K562 (cell line): ENCODE results near the gene ICAM2. TPM values are rescaled to one million over a fixed set of nuclear protein-coding genes. Genes with fewer than 3 reads are reported as not detected.
A peak's percentile ranks its signal among the peaks of the same experiment; 100 is the strongest.

Experiments
- ATF7 ChIP-seq: fragments of 450-650 bp; IDR thresholded peaks from 2 replicates; pipeline ENCODE4 v1.7.1; 2014; ENCODE audit warnings: mild to moderate bottlenecking, moderate library complexity
- HDAC2 ChIP-seq: fragments of 450-650 bp; IDR thresholded peaks from 2 replicates; pipeline ENCODE4 v1.6.1; 2016; ENCODE audit warnings: mild to moderate bottlenecking
- MAFF ChIP-seq: IDR thresholded peaks from 2 replicates; pipeline ENCODE4 v1.6.1; 2012; ENCODE audit warnings: low read length, improper control_type of control experiment
- MCM3 ChIP-seq: fragments of 450-650 bp; IDR thresholded peaks from 2 replicates; pipeline ENCODE4 v1.6.1; 2016
- MXI1 ChIP-seq: IDR thresholded peaks from 2 replicates; pipeline ENCODE4 v1.6.1; 2011; ENCODE audit warnings: low read depth, mild to moderate bottlenecking, improper control_type of control experiment, low read length
- NR2C1 ChIP-seq, 2 experiments: fragments of 450-650 bp; IDR thresholded peaks; 2 replicates each; pipeline ENCODE4 v1.6.1; 2017; ENCODE audit warnings: mild to moderate bottlenecking in 2 of 2, antibody characterized with exemption in 1 of 2, inconsistent platforms in 1 of 2, missing compliant biosample characterization in 1 of 2, missing genetic modification characterization in 1 of 2
- NR2C2 ChIP-seq, 2 experiments: fragments of 200-800 bp in 1 of 2; sonication (Bioruptor generic) in 1 of 2; sonication (generic) in 1 of 2; formaldehyde crosslinking in 1 of 2; IDR thresholded peaks; 2 replicates each; pipeline versions ENCODE4 v1.6.1 to v1.8.0; 2016 to 2022; ENCODE audit warnings: mild to moderate bottlenecking in 1 of 2, missing compliant biosample characterization in 1 of 2, missing genetic modification characterization in 1 of 2, missing genetic modification reagents in 1 of 2
- POLR2G ChIP-seq: fragments of 200-400 bp; formaldehyde crosslinking; IDR thresholded peaks from 2 replicates; pipeline ENCODE4 v1.6.1; 2017; ENCODE audit warnings: low read depth, mild to moderate bottlenecking, antibody characterized with exemption, low read length, moderate library complexity
- SNIP1 ChIP-seq: fragments of 450-650 bp; IDR thresholded peaks from 2 replicates; pipeline ENCODE4 v1.7.1; 2017; ENCODE audit warnings: low read depth, mild to moderate bottlenecking
- ZC3H4 ChIP-seq: sonication (generic); formaldehyde crosslinking; IDR thresholded peaks from 2 replicates; pipeline ENCODE4 v1.9.0; 2021; ENCODE audit warnings: missing genetic modification reagents, borderline replicate concordance
- ZEB2 ChIP-seq: fragments of 450-650 bp; IDR thresholded peaks from 2 replicates; pipeline ENCODE4 v1.6.1; 2016
- ZFPM2 ChIP-seq: fragments of 250-450 bp; sonication (Bioruptor Pico); IDR thresholded peaks from 2 replicates; pipeline ENCODE4 v1.5.1; 2022; ENCODE audit warnings: mild to moderate bottlenecking
- polyA plus RNA-seq, 8 experiments: library from polyadenylated mRNA; depleted of rRNA in 4 of 8; stranded (reverse) in 5 of 8; unstranded in 3 of 8; fragments of >200 nt; fragmentation: Nextera tagmentation in 2 of 8; fragmentation: Illumina TruSeq in 1 of 8; extraction: Ambion mirVana in 2 of 8; extraction: Trizol in 1 of 8; gene quantifications; 2 replicates each; pipeline versions ENCODE4 v1.2.1 to v1.2.3, GENCODE V29; 2011 to 2014; ENCODE audit warnings: inconsistent platforms in 1 of 8, missing spikeins in 1 of 8
- total RNA-seq, 7 experiments: library from RNA; depleted of rRNA in 6 of 7; stranded (reverse); fragments of >200 nt in 6 of 7; fragmentation: Illumina TruSeq in 2 of 7; extraction: Trizol in 2 of 7; gene quantifications; 2 replicates each; pipeline versions ENCODE4 v1.2.1 to v1.2.3, GENCODE V29; 2011 to 2021; ENCODE audit warnings: low replicate concordance in 1 of 7
- TF ChIP-seq, protein P1 (sequence below): fragments of 450-650 bp; IDR thresholded peaks from 2 replicates; pipeline ENCODE4 v1.6.1; 2016; ENCODE audit warnings: missing biosample characterization, missing genetic modification characterization
- TF ChIP-seq, protein P2 (sequence below): fragments of 150-350 bp; conservative IDR thresholded peaks from 2 replicates; pipeline ENCODE4 v1.6.1; 2014; ENCODE audit warnings: low read length
- TF ChIP-seq, protein P3 (sequence below), 2 experiments: fragments of 450-650 bp in 1 of 2; sonication (generic) in 1 of 2; formaldehyde crosslinking in 1 of 2; IDR thresholded peaks in 1 of 2; conservative IDR thresholded peaks in 1 of 2; 2 replicates each; pipeline versions ENCODE4 v1.6.1 to v1.8.1; 2016 to 2023; ENCODE audit warnings: mild to moderate bottlenecking in 2 of 2, moderate library complexity in 2 of 2, inconsistent platforms in 1 of 2, missing genetic modification reagents in 1 of 2
- TF ChIP-seq, protein P4 (sequence below), 2 experiments: fragments of 450-650 bp; conservative IDR thresholded peaks; 2 replicates each; pipeline ENCODE4 v1.6.1; 2017; ENCODE audit warnings: mild to moderate bottlenecking in 2 of 2, moderate library complexity in 2 of 2
- TF ChIP-seq, protein P5 (sequence below): sonication (generic); formaldehyde crosslinking; IDR thresholded peaks from 2 replicates; pipeline ENCODE4 v1.8.0; 2022; ENCODE audit warnings: missing genetic modification reagents, mild to moderate bottlenecking, moderate library complexity, borderline replicate concordance

Gene ICAM2
- total and polyA plus RNA-seq, 9 of the 15 experiments (the other 6 are each of a cell fraction or from before 2014, with no cell fraction given): 37.9 to 89.4 (median 60.6) TPM

DNA sequence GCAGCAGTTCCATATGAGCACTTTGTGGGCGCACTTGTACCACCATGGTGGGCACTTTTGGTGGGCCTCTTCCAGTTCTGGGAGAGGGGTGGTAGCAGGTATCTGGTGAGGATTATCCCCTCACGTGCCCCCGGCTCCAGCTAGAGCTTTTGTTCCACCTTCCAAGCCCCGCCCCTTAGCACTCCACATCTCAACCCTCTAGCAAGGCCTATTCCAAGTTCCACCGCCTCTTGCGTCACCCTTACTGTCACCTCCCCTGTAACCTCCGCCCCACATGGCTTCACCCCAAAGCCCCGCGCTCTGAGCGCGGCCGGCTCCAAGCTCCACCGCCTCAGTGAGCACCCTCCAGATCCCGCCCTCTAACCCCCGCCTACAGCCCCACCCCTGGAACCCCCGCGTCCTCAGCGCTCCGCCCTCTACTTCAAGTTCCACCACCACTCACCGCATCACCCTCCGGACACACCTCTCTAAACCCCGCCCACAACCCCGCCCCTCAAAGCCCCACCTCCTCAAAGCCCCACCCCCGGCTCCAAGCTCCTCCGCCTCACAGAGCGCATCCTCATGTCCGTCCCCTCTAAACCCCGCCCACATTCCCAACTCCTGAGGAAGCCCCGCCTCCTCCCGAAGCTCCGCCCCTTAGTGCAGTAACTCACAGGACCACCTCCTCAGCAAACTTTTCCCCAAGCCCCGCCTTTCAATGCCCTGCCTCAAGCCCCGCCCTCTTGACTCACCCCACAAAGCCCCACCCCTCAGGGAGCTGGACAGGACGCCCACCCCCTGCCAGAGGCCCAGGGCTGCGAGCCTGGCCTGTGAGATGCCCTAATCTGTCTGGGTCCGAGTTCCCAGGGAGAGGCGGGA lies 58.8 kb downstream of the ICAM2 start (continued):
- TF ChIP-seq MCM3 (no peak), NR2C1 (IDR thresholded peaks at IDR 0.05) (no peak), NR2C1 (tag; IDR thresholded peaks at IDR 0.05) (0 out of 2 replicates have a peak, but pooled peaks have one; percentile 29), ZEB2 (no peak), HDAC2 (no peak), POLR2G (peak; percentile 41), ZC3H4 (CRISPR knock-in tag) (no peak), ZFPM2 (CRISPR knock-in tag) (no peak), MXI1 (peak; percentile 14; the same call in 1 of the 2 replicates), SNIP1 (no peak), ATF7 (peak; percentile 88), NR2C2 (CRISPR knock-in tag; IDR thresholded peaks at IDR 0.05) (no peak), NR2C2 (tag; IDR thresholded peaks at IDR 0.05) (peak; percentile 54; the same call in 1 of the 2 replicates), MAFF (no peak)
- TF ChIP-seq, protein P1, sequence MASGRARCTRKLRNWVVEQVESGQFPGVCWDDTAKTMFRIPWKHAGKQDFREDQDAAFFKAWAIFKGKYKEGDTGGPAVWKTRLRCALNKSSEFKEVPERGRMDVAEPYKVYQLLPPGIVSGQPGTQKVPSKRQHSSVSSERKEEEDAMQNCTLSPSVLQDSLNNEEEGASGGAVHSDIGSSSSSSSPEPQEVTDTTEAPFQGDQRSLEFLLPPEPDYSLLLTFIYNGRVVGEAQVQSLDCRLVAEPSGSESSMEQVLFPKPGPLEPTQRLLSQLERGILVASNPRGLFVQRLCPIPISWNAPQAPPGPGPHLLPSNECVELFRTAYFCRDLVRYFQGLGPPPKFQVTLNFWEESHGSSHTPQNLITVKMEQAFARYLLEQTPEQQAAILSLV (tag): 0 out of 2 replicates have a peak, but pooled peaks have one; percentile 45
- TF ChIP-seq, protein P2, sequence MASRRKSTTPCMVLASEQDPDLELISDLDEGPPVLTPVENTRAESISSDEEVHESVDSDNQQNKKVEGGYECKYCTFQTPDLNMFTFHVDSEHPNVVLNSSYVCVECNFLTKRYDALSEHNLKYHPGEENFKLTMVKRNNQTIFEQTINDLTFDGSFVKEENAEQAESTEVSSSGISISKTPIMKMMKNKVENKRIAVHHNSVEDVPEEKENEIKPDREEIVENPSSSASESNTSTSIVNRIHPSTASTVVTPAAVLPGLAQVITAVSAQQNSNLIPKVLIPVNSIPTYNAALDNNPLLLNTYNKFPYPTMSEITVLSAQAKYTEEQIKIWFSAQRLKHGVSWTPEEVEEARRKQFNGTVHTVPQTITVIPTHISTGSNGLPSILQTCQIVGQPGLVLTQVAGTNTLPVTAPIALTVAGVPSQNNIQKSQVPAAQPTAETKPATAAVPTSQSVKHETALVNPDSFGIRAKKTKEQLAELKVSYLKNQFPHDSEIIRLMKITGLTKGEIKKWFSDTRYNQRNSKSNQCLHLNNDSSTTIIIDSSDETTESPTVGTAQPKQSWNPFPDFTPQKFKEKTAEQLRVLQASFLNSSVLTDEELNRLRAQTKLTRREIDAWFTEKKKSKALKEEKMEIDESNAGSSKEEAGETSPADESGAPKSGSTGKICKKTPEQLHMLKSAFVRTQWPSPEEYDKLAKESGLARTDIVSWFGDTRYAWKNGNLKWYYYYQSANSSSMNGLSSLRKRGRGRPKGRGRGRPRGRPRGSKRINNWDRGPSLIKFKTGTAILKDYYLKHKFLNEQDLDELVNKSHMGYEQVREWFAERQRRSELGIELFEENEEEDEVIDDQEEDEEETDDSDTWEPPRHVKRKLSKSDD: no peak
- TF ChIP-seq, protein P3, sequence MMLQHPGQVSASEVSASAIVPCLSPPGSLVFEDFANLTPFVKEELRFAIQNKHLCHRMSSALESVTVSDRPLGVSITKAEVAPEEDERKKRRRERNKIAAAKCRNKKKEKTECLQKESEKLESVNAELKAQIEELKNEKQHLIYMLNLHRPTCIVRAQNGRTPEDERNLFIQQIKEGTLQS (IDR thresholded peaks at IDR 0.05): peak; percentile 97
- TF ChIP-seq, protein P3 (CRISPR knock-in tag; conservative IDR thresholded peaks at IDR 0.05): no peak
- TF ChIP-seq, protein P4, sequence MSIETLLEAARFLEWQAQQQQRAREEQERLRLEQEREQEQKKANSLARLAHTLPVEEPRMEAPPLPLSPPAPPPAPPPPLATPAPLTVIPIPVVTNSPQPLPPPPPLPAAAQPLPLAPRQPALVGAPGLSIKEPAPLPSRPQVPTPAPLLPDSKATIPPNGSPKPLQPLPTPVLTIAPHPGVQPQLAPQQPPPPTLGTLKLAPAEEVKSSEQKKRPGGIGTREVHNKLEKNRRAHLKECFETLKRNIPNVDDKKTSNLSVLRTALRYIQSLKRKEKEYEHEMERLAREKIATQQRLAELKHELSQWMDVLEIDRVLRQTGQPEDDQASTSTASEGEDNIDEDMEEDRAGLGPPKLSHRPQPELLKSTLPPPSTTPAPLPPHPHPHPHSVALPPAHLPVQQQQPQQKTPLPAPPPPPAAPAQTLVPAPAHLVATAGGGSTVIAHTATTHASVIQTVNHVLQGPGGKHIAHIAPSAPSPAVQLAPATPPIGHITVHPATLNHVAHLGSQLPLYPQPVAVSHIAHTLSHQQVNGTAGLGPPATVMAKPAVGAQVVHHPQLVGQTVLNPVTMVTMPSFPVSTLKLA (conservative IDR thresholded peaks at IDR 0.05): peak in 1 of 2 experiments; percentile 75; a peak in 3 of 4 replicates
- TF ChIP-seq, protein P5, sequence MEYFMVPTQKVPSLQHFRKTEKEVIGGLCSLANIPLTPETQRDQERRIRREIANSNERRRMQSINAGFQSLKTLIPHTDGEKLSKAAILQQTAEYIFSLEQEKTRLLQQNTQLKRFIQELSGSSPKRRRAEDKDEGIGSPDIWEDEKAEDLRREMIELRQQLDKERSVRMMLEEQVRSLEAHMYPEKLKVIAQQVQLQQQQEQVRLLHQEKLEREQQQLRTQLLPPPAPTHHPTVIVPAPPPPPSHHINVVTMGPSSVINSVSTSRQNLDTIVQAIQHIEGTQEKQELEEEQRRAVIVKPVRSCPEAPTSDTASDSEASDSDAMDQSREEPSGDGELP (CRISPR knock-in tag): peak; percentile 11; the same call in 1 of the 2 replicates
